GM19328 (cell line): ENCODE results near the gene IL1RL1.
A peak's percentile ranks its signal among the peaks of the same experiment; 100 is the strongest.
"Not testable (repeated sequence)": the region's sequence is repeated elsewhere in the genome, so short reads cannot be mapped to it uniquely, and the experiment has no call there.

Source experiments
- ATAC-seq: cut with Tn5 transposase; IDR thresholded peaks from one replicate; pipeline ENCODE4 v1.9.1; 2021; ENCODE audit warnings: mild to moderate bottlenecking, moderate library complexity; ENCODE audit not compliant: unreplicated experiment

Gene IL1RL1

DNA sequence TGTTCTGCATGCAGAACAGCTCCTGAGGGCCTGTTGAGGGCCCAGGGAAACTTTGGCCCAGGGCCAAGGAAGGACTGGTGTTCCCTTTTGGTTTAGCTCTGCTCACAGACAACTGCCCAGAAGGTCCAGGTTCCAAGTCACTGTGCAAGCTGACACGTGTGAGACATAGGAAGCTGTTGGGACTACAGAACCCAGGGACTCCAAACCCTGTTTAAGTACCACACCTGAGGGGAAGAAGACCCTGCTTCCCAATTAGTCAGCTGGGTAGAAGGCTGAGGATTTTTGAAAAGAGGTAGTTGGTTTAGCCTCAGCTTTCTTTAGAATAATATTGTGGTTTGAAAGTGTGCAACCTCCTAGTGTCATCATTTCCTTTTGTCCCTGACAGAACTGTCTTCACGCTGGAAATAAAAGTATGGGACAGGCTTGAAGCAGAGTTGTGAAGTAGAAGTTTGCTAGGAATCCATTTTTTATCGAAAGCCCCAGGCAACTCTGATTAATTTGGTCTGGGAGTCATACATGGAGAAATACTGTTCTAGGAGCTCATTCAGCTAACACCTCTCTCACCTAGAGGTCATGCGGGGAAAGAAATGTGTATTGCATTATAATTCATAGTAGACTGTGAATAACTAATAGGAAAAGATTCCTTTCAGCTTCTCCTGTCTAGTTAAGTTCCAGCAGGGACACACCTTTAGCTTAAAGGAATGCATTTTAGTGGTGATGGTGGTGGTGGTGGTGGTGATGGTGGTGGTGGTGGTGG, 19.9 kb upstream of the IL1RL1 start:
- no peak for ATAC-seq

DNA sequence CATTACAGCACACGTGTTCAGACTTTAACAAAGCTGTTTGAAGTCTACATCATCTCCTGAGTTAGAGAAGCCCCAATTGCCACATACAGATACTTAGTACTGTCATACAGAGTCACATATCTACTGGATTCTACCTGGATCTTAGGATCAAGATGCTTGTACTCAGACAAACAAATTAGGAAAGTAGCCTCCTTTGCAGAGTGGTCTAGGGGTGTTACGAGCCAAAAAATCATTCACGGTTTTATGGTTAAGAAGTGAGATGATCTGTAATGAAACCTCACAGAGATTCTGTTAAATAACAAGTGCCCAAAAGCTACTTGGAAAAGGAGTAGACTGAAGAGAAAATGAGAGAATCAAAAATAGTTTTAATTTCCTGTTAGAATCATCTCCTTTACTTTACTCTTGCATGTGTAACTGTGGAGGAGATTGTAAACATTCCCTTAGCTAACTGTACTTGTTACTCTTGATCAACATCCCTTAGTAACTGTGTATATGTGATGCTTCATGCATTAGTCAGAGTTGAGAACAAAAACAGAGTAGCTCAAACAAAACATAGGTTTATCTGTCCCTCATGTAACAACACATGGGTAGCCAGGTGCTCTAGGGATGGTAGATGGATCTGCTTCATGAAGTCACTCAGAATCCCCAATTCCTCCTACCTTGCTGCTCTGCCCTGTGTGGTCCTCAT, 16.4 kb upstream of the IL1RL1 start:
- no peak for ATAC-seq

DNA sequence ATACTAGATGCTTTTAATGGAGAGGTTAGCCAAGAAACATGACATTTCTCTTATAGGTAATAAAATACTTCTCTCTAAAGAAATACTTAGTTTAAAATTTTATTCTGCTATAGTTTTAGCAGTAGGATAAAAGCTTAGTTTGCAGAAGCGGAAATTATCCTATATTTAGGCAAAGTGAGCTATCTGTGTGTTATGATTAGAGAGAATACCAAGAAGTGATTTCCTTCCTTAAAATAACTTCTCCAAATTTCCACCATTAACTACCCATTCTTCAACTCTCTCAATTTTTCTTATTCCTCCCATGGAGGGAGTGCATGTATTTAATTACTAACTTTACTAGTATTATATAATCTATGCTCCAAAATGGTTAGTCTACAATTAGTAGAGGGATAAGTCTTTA, 15.8 kb upstream of the IL1RL1 start:
- ATAC-seq = no peak

DNA sequence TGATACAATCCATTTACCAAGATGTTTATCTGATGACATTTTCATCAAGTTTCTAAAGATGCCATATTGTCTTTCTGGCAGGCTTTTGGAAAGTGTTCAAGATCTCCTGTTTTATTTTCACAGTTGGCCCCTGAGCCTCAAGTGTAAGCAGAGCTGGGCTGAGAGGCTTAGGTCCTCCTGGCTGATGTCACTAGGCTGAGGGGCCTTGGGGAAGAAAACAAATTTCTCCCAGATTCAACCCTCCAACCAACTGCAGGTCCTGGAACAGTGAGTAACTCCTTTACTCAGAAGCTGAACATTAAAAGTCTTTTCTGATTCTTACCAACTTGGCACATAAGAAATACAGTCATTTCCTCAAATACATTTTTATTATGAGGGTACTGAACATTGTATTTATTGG, 14.9 kb upstream of the IL1RL1 start:
- ATAC-seq = no peak

DNA sequence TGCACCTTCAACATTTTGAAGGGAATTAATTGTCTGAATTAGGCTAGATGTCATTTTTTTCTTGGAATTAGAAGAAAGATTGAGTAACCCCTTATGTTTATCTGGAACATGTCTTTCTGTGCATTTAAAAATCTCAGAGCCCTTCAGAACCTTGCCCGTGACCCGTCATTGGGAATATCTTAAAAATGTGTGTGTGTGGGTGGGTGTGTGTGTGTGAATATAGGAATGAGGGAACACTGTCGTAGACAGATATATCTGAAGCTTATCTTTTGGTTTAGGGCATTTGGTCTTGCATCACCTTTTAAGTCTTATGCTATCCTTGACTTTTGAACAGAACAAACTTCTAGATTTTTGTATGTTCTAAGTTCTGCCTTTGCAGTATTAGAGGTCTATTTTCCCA, 13.5 kb upstream of the IL1RL1 start:
- ATAC-seq = no peak

DNA sequence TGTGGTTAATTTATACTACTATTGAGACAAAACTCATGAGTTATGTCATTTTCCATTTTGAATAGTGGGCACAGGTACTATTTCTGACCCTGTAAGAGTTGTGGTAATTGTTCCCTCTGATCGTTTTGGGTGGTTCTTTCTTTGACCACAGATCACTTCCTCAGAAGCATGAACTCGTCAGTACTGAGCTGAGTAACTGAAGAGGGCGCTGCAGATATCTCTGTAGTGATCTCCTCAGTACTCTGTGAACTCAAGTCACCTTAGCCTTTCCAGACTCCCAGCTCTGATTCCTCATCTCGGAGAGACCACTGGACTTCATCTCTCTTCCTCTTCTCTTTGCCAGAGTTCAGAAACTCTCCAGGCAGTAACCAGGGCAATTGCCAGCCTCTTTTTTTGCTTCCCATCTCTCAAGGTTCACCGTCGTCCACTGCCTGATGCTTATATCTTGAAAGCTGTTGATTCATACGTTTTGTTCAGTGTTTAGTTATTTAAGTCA, 9.4 kb upstream of the IL1RL1 start:
- ATAC-seq = peak; percentile 72

DNA sequence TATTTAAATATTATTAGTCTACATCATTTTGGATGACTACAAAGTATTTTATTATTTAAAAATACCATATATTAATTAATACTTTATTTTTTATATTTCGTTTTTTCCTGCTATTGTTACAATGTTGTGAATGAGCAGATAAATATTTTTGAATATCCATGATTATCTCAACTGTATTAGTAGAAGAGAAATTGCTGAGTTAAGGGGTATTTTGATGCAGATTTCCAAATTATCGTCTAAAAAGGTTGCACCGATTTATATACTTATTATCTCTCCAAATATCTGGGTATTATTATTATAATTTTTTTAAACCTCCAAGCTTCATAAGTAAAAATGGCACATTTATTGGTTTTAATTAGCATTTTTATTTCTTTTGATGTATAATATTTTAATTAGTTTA, 8.9 kb upstream of the IL1RL1 start:
- no peak for ATAC-seq

DNA sequence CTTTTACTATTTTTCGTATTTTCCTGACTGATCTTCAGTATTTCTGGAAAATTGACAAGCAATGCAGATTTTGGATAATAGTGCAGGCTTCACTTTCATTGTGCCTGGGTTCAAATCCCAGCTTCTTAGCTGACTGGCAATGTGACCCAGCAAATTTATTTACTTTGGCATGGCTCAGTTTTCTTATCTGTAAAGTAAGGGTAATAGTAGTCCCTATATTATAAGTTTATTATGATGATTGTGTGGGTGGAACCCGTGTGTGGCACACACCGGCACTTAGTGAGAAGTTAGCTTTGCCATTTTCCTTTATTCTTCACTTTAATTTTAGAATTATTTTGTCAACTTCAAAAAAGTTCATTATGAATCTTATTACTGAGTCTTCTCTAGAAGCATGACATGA, 7.8 kb upstream of the IL1RL1 start:
- no peak for ATAC-seq

DNA sequence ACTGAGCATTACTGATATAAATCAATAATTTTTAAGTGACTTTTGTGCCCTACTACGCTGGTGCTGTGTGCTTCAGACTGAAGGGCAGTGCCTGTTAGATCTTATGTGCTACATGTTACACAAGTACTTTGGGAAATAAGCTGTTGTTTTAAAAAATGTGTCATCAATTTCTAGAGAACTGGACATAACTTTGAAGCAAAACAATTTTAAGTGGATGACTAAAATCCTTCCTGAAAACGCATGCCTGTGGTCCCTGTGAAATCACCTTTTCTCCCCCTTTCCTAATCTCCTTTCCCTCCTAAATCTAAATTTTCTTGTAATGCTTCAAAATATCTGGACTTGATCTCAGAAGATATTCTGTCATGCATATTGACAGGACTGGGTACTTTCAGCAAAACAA, 7.1 kb upstream of the IL1RL1 start:
- ATAC-seq = no peak

DNA sequence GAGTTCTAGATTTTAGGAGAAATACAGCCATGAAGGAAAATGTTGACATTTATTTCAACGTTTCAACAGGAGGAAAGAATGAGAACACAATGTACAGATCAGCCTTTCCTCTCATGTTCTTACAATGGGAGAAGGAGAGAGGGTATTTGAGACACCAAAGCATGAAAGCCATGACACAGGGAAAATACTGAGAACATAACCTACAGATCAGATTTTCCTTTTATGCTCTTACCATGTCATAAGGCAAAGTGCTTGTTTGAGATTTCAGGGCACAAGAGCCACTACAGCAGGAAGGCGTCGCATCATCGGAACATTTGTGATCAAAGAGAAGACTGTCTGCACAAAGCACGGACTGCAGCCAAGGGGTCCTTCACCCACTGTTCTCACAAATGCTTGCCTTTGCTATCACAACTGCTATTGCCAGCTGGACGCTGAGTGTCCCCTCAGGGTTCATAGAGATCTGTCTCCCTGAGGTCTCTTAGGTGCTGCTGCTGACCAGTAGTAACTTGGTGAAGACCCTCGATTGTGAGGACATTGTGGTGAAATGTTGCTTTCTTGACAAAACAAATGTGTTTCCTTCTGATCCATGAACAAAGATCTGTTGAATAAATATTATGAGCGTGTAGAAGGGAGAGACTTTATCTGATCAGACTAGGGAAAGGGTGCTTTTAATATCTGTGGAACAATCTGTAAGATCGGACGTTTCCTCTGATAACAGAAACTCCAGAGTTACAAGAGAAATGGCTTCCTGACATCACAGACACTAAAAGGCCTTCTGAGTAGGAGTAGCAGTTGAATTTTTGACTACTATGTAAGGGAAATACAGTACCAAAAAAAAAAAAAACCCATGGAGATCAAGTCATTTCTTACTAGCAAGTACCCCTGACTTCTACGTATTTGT, 6.4 kb upstream of the IL1RL1 start:
- no peak for ATAC-seq

DNA sequence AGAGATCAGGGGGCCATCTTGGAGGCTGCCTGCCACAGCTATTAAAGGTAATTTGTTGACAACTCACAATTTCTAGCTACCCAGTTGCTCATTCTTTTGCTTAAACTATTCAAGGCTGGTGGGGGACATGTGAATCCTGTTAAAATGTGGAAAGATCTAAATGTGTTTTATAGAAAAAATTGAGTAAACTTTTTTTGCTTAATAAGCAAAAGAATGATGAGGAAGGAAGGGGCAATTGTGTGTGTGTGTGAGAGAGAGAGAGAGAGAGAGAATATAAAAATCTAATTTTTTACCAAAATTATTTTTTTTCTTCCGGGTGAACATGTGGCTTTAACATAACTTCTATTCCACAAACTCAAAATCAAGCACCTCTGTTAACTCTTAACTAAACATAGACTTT, 5.2 kb upstream of the IL1RL1 start:
- no peak for ATAC-seq

DNA sequence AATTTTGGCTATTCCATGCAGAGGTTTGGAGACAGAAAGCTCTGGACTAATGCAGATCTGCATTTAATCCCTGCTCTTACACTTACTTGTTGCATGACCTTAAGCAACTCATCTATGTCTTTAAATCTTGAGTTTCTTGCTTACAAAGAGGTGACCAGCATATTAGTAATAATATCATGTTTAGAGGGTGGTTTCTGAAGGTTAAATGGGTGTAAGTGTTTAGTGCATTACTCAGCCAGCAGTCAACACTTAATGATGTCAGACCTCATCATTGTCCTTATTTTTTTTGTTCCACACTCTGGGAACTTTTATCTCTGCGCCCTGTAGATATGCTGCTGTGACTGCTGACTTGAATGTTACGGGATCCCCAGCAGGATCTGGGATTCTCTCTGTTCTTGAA, 1.7 kb downstream of the IL1RL1 start:
- ATAC-seq = no peak

DNA sequence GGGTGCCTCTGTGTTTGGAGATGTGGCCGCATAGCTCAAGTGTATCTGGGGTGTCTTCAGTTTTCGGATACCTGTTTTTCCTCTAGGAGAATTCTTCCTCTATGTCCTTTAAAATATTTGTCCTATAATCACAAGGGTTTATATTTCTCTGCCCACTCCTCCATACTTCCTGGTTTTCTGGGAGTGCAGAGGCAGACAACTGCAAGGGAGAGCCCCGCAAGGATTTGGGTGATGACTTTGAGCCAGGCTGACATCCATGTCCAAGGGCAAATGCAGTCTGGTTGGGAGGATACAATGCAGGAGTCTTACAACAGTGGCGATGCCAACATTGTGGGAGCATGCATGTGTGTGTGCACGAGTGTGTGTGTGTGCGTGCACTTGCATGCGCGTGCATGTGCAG, 2.1 kb downstream of the IL1RL1 start:
- ATAC-seq = no peak

DNA sequence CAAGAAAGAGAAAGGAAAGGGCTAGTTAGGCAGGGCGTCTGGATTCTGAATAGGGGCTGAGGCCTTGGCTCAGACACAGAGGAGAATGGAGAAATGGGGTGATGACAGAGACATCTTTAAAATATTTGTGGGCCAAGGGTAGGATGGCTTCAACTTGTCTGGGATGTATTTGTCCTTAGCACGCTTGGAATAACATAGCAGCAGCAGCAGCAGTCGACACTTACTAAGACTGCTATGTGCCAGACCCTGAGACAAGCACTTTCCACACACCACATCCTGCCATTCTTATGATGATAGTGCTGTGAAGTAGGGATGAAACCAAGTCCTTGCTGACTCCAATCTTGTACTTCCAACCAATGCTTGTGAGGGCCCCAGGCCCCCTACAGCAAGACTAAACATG, 2.6 kb downstream of the IL1RL1 start:
- no peak for ATAC-seq

DNA sequence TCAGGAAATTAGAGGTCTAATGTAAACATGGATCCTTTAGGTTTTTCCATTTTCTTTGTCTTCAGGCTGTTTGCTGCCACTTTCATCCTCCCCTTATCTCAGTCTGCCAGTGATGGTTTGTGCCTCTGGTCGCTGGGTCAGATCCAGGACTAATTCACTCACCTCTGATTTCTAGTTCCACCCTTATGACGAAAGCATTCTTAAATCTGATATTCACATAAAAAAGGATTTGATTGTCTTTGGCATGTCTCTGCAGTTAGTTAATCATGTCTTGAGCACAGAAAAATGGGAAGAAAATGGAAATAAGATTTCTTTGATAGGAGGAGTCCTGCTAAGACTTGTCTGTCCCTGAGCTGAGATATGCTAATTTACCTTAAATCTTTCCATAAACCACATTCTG, 4.6 kb downstream of the IL1RL1 start:
- ATAC-seq = no peak

DNA sequence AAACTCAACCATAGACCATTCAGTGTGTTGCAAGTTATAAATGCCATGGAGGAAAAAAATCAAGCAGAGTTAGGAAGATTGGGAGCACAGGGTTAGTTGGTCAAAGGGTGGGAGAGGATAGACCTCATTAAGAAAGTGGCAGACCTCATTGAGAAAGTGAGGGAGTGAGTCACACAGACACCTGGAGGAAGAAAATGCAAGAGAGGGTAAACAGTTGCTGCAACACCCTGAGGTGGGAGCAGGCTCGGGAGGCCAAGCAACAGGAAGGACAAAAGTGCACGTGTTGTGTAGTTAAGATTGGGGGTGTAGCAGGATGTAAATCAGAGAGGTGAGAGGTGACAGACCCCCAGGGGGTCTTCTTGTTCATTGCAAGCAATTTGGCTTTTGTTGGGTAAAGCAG, 6.4 kb downstream of the IL1RL1 start:
- no peak for ATAC-seq

DNA sequence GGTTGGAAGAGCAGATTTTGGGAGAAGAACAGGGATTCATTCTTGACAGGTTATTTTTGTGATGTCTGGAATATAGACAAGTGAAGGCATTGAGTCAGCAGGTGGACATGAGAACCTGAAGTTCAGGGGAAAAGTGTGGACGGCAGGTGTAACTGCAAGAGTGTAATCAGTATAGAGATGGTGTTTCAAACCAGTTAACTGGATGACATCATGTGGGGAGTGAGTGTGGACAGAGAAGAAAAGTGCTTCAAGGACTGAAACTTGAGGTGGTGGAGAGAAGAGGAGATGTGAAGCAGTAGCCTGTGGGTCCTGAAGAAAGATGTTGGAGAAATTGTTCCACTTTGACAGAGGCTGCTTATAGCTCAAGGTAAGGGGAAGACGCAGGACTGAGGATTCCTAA, 7.1 kb downstream of the IL1RL1 start:
- ATAC-seq = no peak

DNA sequence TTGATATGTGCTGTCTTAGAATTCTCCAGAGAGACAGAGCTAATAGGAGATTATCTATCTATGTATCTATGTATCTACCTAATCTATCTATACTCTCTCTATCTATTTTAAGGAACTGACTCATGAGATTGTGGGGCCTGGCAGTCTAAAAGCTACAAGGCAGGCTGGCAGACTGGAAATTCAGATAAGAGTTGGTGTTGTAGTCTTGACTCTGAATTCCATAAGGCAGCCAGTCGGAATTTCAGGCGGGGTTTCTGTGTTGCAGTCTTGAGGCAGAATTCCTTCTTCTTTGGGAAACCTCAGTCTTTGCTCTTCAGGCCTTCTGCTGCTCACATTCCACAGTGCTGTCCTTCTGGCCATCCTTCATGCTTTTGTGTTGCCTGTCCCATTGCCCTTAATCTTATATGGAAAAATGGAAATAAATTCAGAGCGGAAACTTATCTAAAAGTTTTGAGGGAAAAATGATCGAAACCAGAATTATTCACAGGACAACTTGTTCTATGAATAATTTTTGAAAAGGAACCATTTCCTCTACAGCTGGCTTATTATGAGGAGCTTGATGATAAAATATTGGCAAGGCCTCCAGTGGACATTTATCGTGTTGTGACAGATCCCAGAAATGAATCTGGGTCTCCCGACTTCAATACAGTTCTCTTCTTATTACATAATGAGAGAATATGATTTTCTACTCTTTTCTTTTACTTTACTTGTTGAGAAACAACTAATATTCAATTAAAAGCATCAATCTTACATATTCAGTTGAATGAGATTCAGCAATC, 10.8 kb downstream of the IL1RL1 start:
- no peak for ATAC-seq

DNA sequence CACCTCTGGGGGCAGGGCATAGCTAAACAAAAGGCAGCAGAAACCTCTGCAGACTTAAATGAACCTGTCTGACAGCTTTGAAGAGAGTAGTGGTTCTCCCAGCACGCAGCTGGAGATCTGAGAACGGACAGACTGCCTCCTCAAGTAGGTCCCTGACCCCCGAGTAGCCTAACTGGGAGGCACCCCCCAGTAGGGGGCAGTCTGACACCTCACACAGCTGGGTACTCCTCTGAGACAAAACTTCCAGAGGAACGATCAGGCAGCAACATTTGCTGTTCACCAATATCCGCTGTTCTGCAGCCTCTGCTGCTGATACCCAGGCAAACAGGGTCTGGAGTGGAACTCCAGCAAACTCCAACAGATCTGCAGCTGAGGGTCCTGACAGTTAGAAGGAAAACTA, 13.6 kb downstream of the IL1RL1 start:
- not testable (repeated sequence) for ATAC-seq

DNA sequence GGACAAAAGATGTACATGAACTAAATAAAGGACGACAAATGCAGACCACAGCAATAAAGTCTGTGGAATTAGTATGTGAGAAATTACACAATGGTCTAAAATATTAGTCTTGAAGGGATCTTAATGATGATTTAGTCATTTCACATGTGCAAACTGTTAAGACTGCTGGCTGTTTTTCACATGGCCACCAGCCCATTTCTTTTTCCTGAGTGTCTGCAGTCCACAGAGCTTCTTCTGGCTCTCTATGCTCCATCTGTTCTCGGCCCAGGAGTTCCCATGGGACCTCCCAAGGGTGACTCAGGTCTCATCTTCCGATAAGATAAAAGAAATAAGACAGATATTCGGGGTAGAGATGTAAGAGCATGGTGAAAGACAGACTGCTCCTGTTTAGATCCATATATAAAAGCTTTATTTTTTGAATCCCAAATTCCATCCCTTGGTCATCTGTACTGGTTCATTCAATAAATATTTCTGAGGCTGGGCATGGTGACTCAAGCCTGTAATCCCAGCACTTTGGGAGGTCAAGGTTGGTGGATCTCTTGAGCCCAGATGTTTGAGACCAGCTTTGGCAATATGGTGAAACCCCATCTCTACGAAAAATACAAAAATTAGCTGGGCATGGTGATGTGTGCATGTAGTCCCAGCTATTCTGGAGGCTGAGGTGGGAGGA, 20.1 kb downstream of the IL1RL1 start:
- ATAC-seq = no peak
